GM21529 (cell line): ENCODE data around the gene CD72.

Experiments
- ATAC-seq: cut with Tn5 transposase; IDR thresholded peaks from one replicate; pipeline ENCODE4 v1.9.1; 2021; ENCODE audit not compliant: unreplicated experiment

The CD72 gene

DNA sequence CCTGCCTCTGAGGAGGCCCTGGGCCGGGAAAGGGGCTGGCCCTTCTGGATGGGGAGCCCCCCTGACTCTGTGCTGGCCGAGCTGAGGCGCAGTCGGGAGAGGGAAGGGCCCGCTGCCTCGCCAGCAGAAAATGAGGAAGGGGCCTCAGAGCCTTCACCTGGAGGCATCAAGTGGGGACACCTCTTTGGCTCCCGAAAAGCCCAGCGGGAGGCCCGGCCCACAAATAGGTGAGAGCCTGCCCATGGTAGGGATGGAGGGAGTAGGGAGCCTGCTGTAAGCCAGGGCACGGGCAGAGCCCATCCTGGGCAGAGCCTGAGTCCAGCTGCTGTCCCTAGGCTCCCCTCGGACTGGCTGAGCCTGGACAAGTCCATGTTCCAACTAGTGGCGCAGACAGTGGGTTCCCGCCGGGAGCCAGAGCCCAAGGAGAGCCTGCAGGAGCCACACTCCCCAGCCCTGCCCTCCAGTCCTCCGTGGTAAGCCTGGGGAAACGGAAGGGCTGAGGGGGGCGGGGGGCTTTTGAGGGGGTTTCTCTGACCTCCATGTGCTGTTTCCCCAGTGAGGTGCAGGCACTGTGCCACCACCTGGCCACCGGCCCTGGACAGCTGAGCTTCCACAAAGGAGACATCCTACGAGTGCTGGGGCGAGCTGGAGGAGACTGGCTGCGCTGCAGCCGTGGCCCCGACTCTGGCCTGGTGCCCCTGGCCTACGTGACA, 57.4 kb downstream of the CD72 start:
- ATAC-seq: no peak
